Putamen (tissue), 1 donor: Measurements from ENCODE around the gene EFEMP2.
"Not testable (repeated sequence)": the region's sequence is repeated elsewhere in the genome, so short reads cannot be mapped to it uniquely, and the experiment has no call there.

ENCODE experiments used
- DNase-seq: peaks from one replicate; pipeline ENCODE4 v3.0.0-alpha.2; 2016; ENCODE audit warnings: low spot score

Gene EFEMP2

DNA sequence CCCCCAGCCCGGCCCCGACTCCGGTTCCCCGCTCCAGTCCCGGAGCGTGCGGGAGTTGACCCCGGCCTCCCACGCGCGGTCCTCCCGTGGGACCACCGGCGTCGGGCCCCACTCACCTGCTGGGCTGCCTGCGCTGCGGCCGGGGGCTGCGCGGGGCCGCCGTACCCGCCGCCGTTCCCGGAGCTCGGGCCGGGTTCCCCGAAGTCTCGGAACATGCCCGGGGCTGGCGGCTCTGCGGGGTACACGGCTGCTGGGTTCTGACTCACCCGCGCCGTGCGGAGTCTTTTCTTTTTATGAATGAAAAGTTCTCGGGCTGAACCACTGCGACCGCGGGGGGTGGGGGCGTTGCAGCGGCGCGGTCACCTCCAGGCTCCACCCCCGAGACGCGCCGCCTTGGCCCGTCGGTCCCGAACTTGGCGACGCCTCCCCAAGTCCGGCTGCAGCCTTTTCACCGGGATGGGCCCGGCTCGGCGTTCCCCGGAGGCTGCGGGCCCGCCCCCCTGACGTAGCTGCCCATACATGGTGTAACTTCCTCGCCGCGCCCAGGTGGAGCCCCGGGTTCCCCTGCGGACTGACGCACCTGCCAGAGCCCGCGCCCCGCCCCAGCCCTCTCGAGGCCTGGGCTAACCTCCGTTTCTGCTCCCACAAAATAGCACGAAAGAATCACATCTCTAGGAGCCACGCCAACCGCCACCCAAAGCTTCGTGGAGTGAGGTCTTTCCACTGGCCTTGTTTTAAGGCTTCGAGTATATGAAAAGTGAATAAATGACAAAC lies 27.7 kb upstream of the EFEMP2 start, which contains the start of gene FOSL1:
Gene FOSL1 (minus strand): TSS at position 264 of the 774 bp plus-strand sequence. CDS start 49 bp downstream, at position 215.
- peak; percentile 32 for DNase-seq

DNA sequence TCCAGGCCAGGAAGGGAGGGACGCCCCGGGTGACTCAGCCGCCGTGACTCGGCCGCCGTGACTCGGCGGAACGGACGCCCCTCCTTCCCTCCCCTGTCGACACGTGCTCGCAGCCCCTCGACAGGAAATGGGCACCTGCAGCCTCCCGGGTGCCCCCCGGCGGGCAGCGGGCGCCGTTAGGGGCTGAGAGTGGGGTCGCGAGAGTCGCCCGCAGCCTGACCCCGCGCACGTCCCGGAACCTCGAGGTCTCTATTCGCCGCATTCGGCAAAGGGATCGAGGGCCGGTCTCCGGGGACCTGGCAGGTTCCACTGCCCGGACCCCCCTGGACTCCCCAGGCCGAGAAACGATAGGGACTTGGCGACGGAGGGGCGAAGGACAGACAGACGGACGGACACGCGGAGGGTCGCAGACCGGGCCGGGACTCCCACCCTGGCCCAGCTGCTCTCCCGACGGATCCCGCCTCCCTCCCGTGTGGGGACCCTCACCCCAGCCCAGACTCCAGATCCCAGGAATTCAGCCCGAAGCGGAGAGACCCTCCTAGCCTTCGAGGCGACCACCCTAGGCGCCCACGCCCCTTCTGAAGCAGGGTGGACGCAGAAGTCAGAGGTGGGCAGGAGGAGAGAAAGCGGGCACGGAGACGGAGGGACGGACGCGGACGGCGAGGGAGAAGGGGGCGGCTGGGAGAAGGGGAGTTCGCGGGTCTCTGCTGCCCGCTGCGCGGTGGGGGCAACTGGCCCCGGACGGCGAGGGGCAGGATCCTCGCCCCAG lies 26.9 kb upstream of the EFEMP2 start:
- DNase-seq, result no peak

DNA sequence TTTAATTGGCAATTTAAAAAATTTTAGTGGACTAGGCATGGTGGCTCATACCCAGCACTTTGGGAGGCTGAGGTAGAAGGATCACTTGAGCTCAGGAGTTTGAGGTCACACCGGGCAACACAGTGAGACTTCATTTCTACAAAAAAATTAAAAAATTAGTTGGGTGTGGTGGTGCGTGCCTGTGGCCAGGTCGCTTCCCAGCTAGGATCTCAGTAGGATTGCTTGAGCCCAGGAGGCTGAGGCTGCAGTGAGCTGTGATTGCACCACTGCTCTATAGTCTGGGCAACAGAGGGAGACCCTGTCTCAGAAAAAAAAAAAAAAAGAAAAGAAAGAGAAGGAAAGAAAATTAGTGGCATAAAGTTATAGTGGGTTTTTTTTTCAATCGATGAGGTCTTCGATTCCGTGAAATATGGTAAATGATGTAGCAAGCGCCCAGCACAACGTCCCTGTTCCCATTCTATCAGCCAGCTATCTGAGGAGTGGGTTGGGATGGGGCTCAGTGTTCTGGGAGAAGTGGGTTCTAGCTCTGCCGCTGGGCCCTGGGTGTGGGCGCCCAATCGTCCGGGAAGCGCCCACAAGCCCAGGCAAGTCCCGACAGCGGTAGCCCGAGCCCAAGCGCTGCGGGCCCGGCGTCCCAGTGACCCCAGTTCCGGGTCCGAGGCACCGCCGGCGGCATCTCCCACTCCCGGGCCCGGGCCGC lies 26.2 kb upstream of the EFEMP2 start:
- no peak for DNase-seq

DNA sequence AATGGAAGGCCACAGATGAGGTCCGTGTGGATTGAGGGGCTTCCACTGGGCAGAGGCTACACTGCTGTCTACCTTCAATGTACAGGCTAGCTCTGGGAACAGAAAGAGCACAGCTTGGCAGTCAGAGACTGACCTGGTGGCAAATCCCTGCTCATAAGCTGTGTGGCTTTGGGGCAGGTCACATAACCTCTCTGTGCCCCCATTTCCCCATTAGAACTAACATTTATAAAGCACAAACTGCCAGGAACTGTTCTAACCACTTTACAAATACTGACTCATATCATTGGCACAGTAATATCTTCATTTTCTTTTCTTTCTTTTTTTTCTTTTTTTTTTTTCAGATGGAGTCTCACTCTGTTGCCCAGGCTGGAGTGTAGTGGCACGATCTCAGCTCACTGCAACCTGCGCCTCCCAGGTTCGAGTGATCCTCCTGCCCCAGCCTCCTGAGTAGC lies 24.4 kb upstream of the EFEMP2 start:
- no peak for DNase-seq

DNA sequence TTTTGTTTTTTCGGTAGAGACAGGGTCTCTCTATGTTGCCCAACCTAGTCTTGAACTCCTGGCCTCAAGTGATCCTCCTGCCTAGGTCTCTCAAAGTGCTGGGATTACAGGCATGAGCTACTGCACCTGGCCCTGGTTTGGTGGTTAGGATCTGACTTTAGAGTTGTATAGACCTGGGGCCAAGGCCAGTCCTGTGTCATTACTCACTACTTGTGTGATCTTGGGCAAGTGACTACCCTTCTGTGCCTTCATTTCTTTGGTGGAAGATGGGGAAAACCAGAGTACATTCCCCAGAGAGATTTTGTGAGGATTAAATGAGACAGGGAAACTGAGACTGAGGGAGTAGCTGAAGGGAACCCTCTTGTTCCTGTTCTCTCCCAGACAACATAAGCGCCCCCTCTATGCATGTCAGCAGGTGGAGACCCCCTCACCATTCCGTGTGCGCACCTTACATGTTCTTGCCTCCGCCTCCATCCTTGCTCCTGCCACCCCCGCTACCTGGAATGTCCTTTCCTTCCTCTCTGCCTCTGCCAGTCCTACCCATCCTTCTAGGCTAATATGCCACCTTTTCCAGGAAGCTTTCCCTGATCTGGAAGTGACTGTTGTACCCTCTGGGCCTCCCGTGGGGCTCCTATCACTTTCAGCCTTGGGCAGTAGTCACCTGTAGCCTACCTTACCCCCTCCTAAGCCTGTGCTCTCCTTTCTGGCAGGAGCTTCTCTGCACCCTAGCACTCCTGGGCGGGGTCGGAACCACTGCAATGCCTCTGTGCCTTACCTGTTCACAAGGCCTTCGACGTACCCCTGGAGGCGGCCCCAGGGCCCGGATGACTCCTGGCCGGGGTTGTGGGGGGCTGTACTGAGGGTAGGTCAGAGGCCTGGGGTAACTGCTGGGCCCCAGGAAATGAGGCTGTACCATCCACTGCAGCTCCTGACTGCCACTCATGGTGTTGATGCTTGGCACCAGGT lies 23.7 kb upstream of the EFEMP2 start:
- DNase-seq, result no peak

DNA sequence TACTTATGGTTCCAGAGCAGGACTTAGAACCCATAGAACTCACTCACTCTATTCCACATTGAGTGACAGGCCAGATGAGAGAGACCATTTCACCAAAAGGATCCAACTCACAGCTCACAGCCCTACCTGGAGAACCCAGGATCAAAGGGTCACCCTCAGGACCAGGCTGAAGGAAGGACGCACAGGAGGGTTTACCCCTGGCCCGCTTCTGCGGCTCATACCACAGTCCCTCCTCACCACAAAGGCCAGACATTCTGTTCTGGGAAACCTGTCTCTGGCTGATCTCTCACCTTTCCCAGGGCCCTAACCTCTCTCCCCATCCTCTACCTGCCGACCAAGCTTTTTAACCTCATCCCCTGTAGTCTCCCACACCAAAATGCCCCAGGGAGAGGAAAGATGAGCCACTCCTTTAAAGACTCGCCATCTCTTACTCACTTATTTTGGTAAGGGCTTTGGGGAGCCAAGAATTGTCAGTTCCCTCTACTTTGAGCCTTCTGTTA lies 22.9 kb upstream of the EFEMP2 start:
- DNase-seq, result no peak

DNA sequence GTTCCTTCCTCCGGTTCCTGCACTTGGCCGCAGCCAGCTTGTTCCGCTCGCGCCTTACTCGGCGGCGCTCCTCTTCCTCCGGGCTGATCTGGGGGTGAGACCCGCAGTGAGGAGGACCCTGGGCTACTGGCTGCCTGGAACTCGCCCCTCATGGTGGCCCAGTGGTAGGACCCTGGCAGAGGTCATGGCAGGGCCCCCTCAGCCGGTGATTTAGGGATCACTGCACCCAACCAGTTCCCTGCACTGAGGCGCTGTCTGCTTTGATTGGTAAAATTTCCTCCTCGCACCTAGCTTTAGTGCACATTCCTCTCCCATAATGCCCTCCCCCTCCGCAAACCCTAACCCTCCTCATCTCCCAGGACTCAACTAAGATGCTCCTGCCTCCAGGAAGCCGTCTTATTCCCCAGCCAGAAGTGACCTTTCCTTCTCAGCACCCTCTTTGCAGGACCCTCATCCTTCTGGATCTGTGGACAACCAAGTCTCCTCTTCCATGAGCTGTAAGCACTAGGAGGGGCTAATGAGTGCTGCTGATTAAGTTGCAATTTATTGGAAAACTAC lies 21.5 kb upstream of the EFEMP2 start:
- no peak for DNase-seq

DNA sequence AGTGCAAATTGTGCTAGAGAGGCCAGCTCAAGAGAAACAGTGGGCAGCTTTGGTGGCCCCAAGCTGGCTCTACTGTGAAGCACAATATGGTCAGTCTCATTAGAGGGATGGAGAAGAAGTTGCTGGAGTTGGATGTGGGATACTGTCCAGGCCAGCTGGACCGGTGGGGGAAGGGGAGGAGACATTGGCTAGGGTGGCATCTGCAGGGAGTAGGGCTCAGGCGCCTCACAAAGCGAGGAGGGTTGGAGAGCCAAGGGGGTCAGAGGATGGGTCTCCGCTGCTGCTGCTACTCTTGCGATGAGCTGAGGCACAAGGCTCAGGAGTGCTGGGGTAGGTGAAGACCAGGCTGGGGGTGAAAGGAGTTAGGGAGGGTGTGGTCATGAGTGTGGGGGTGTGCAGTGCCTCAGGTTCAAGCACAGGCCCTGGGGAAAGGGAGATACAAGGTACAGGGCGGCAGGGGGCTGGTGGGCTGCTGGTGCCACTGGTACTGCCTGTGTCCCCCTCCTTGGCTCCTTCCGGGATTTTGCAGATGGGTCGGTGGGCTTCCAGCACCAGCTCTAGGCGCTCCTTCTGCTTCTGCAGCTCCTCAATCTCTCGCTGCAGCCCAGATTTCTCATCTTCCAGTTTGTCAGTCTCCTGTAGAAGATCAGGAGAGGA lies 20.2 kb upstream of the EFEMP2 start:
- DNase-seq, result no peak

DNA sequence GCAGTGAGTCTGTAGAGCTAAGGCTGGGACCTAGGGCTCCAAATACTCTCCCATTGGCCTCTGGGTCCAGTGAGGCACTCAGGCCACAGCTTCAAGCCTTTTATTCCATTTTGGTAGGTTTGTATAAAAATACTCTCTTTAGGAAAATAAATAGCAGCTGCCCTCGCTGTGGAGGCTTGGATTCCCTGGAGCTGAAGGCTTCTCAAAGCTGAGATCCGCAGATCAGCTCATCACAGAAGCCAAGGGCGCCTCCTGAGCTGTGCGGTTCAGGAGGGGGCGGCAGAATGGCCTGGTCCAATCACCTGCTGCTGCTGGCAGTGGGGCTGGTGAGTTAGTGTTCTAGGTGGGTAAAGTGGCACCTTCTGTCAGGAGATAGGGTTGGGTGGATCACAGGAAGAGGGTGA lies 19.5 kb upstream of the EFEMP2 start:
- DNase-seq, result not testable (repeated sequence)

DNA sequence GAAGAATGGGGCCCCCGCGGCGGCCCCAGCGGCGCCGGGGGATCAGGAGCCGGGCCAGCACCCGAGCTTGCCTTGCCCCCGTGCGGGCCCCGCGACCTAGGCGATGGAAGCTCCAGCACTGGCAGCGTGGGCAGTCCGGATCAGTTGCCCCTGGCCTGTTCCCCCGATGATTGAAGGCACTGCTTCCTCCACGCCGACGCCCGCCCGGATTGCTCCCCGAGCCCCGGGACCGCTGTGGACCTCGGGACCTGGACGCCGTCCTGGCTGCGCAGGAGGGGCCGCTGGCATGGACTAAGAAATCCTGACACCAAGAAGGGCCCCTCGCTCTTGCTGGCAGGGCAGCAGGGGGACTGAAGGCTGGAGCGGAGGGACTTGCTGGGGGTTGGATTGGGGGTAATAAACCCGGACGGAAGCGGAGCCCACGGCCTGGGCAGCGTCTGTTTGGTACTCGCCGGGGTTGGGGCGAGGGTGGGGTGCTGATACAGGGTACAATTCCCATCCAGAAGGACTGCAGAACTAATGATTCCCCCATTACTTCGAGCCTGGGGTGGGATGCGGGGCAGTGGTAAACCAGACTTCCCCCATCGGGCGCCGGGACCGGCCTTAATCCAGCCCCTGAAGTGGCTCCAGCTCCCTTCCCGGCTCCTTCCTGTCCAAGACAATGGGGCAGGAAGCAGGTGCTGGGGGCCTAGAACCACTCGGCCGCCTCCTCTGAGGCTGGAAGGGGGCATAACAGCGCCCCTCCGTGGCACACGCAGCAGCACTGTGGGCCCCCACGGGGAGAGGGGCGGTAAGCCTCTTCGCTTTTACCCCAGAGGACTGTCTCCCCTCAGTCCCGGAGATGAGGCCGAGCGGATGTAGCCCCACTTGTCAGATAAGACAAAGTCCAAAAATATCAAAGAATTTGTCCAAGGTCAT lies 18.9 kb upstream of the EFEMP2 start:
- no peak for DNase-seq

DNA sequence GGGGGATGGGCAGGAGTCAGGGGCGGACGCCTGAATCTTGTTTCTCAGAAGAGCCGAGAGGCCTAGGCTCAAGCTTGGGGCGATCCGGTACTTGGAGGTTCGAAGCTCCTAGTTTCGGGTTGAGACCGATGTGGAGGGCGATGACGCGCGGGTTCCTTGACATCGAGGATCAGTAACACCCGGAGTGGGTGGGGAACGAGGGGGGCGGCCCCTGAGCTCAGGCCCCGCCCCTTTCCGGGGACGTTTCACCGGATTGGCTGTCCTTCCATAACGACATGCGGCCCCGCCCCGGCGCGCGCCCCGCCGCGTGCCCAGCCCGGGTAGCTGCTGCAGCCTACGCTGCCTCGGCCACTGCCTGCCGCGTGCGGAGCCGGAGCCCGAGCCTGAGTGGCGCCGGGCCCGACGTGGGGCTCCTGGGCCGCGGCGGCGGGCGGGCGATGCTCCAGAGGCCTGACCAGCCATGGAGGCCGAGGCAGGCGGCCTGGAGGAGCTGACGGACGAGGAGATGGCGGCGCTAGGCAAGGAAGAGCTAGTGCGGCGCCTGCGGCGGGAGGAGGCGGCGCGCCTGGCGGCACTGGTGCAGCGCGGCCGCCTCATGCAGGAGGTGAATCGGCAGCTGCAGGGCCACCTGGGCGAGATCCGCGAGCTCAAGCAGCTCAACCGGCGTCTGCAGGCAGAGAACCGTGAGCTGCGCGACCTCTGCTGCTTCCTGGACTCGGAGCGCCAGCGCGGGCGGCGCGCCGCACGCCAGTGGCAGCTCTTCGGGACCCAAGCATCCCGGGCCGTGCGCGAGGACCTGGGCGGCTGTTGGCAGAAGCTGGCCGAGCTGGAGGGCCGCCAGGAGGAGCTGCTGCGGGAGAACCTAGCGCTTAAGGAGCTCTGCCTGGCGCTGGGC lies 18.0 kb upstream of the EFEMP2 start, which contains the start of gene CCDC85B:
Gene CCDC85B (plus strand): TSS at position 350 of the 895 bp plus-strand sequence. CDS start 111 bp downstream, at position 461.
- DNase-seq, result peak; percentile 97

DNA sequence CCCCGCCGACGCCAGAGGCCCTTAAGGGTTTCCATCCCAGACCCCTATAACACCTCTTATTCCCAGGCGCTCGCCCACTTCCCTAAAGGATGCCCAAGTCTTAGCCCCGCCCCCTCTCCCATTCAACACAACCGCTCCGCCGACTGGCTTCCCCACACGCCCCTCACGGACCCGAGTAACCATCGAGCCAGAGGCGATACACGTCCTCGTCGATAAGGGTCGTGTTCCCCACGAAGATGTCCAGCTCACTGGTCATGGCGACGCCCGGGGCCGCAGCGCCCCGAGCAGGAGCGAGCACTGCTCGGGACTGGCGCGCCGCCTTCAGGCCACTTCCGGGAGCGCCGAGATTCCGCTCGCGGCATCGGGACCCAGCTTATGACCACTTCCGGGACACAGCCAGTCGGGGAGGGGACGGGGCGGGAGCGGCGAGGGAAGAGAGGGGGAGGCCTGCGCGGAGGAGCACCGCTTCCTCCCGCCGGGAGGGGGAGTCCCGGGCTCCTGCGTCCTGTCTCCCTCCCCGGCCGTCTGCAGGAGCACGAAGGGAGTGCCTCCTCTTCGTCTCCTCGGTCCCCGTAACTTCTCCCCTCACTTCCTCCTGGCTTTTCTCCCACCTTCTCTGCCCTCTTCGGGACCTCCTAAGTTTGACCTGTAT lies 15.7 kb upstream of the EFEMP2 start, which contains the start of gene FIBP:
Gene FIBP (minus strand): TSS at position 309 of the 652 bp plus-strand sequence. CDS start 53 bp downstream, at position 256.
- peak; percentile 98 for DNase-seq

DNA sequence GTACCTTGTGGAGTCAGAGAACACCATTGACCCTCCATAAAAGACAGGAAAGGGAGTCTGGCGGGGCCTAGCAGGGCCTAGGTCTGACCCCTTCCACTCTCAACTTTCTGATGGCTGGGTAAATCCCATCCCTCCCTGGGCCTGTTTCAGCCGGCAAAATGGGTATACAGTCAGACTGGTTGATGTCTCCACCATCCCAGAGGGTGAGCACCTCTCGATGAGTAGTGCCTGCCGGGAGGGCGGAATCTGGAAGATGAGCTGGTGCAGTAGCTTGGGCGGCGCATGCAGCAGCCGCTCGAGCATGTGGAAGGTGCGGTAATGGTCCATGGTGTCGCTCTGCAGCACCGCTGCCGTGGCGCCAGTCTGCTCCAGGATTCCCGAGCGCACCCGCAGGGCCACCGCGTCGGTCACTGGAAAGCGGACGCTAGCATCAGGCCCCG lies 15.1 kb upstream of the EFEMP2 start:
- DNase-seq, result no peak

DNA sequence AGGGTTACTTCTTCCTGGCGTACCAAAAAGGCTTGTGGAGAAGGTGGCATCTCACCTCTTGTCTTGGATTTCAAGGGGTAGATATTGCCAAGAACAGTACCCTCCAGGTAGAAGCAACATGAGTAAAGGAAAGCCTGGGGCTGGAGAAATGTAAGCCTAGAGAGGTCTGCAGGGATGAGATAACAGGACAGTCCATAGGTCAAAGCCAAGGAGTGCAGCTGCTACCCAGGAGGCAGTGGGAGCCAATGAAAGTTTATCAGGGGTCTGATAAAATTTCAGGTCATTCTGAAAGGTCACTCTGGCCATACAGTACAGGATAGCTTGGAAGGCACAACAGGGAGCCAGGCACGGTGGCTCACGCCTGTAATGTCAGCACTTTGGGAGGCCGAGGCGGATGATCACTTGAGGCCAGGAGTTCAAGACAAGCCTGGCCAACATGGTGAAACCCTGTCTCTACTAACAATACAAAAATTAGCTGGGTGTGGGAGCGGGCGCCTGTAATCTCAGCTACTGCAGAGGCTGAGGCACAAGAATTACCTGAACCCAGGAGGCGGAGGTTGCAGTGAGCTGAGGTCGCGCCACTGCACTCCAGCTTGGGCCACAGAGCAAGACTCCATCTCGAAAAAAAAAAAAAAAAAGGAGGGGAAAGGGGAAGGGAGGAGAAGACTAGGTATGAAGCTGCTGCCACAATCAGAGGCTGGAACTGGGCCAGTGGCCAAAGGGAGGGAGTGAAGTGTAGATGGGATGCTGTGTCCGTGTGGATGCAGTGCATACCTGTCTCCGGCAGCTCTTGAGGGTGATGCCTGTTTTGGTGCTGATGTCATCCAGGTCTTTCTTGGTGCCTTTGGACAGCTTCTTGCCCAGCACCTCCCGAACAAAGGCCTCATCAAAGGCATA lies 14.5 kb upstream of the EFEMP2 start:
- no peak for DNase-seq

DNA sequence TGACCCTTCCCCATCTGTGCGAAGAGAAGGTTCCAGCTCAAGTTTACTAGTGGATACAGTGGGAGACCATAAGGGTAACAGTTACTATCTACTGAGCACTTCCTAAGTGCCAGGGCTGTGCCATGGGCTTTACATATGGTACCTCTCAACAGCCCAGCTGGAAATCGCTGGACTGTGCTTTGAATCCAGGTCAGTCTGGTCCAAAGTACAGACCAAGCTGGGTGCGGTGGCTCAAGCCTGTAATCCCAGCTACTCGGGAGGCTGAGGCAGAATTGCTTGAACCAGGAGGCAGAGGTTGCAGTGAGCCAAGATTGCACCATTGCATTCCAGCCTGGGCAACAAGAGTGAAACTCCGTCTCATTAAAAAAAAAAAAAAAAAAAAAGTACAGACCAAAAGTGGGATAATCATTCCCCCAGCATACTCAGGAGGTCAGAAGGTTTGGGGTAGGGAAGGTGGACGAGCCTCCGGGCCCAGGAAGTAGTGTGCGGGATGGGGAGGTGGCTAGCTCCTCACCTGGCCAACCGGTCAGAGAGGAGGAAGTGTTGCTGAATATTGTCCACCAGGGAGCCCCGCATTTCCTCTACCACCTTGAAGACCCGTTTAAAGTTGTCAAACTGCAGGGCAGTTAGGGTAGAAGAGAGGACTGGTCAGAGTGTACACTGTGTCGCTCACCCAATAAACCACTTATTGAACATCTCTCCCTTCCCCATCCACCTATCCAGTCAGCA lies 13.4 kb upstream of the EFEMP2 start:
- no peak for DNase-seq

DNA sequence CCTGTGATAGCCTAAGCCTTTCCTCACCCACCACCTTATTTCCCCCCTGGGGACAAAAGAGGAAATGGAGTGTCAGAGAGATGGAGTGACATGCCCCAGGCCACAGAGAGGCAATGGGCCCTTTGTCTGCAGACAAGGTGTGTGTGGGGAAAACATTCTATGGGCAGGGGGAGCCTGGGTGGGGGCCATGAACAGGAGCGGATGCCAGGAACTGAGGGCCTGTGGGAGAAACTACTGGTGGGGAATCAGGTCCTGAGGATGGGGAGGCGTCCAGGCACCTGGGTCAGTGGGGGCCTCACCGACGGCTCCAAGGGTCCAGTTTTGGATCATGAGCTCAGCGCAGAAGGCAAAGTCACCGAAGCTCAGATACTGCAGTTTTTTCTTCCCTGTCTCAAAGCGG lies 12.6 kb upstream of the EFEMP2 start:
- no peak for DNase-seq
